ENCODE results near the gene HINT3. TPM values are rescaled to one million over a fixed set of nuclear protein-coding genes. Genes with fewer than 3 reads are reported as not detected.

HINT3 gene
- total RNA-seq, 1 experiment from 2014 or later = 12.7 TPM

- CTCF ChIA-PET = no interaction called here
- TF ChIP-seq ZFX (IDR thresholded peaks at IDR 0.05) = no peak
- TF ChIP-seq FOSL1 (IDR thresholded peaks at IDR 0.05; ENCODE audit: low read depth) = no peak
- no peak for TF ChIP-seq TCF7L2 (IDR thresholded peaks at IDR 0.05; ENCODE audit: borderline replicate concordance, extremely low read depth, insufficient read depth, insufficient read length)
- no peak for TF ChIP-seq SP1 (IDR thresholded peaks at IDR 0.05; ENCODE audit: low read depth)
- RAD21 ChIA-PET (ENCODE audit: low non-redundant PET in 1 of 2, low total read pairs in 2 of 2, uncharacterized antibody in 2 of 2, unreplicated experiment in 2 of 2) = no interaction called here
- POLR2A ChIA-PET = no interaction called here
- Histone ChIP-seq H2AFZ (ENCODE audit: low read depth, low read length, poor library complexity, severe bottlenecking) (no peak overlapping the region), H3K4me1 (ENCODE audit: control insufficient read depth in 1 of 2, insufficient read depth in 2 of 2, low read length in 2 of 2) (peaks cover 7 to 31% of the 10 kb centered on the region in 2 experiments), H4K20me1 (ENCODE audit: insufficient read depth) (no peaks in the 10 kb centered on the region), H3K9me3 (ENCODE audit: control insufficient read depth in 1 of 2, insufficient read depth in 1 of 2, low read depth in 1 of 2, low read length in 2 of 2) (no peaks in the 10 kb centered on the region), H3K27ac (ENCODE audit: low read depth, low read length) (no peak overlapping the region), H3K27me3 (ENCODE audit: insufficient read depth, low read length) (no peaks in the 10 kb centered on the region), H3K4me3 (replicated peaks in 1 of 2; ENCODE audit: low read depth in 1 of 2, low read length in 2 of 2) (no peak overlapping the region), H3K9me2 (ENCODE audit: insufficient read depth) (peaks cover 6% of the 10 kb centered on the region; the same call in 1 of the 2 replicates), H3K79me2 (ENCODE audit: insufficient read depth, low read length) (peaks cover 30% of the 10 kb centered on the region), H3K9ac (ENCODE audit: low read length) (no peak overlapping the region), H3K36me3 (ENCODE audit: control insufficient read depth in 1 of 2, insufficient read depth in 2 of 2, low read length in 2 of 2) (no peaks in the 10 kb centered on the region), H3K4me2 (ENCODE audit: low read length) (no peak overlapping the region)
- ATAC-seq (no peak), DNase-seq (ENCODE audit: low read depth, low spot score) (no peak)
- BruUV-seq (replicated peaks) = no TSS peak
- intact Hi-C loops (cut with micrococcal nuclease) = no loop called here
Measured at GRCh38 chr6:125983246-125983945, 26.8 kb downstream of the HINT3 start.

GRCh38 chr6:125984311-125984710 lies 27.7 kb downstream of the HINT3 start:
- Histone ChIP-seq H3K79me2 (ENCODE audit: insufficient read depth, low read length) (peaks cover 39% of the 10 kb centered on the region), H3K27ac (ENCODE audit: low read depth, low read length) (no peak overlapping the region), H3K4me2 (ENCODE audit: low read length) (no peak overlapping the region), H3K27me3 (ENCODE audit: insufficient read depth, low read length) (no peaks in the 10 kb centered on the region), H2AFZ (ENCODE audit: low read depth, low read length, poor library complexity, severe bottlenecking) (no peak overlapping the region), H3K4me1 (ENCODE audit: control insufficient read depth in 1 of 2, insufficient read depth in 2 of 2, low read length in 2 of 2) (peaks cover 7 to 35% of the 10 kb centered on the region in 2 experiments), H3K9ac (ENCODE audit: low read length) (no peak overlapping the region), H3K9me3 (ENCODE audit: control insufficient read depth in 1 of 2, insufficient read depth in 1 of 2, low read depth in 1 of 2, low read length in 2 of 2) (no peaks in the 10 kb centered on the region), H3K9me2 (ENCODE audit: insufficient read depth) (peaks cover 6% of the 10 kb centered on the region; the same call in 1 of the 2 replicates), H3K4me3 (replicated peaks in 1 of 2; ENCODE audit: low read depth in 1 of 2, low read length in 2 of 2) (no peak overlapping the region), H3K36me3 (ENCODE audit: control insufficient read depth in 1 of 2, insufficient read depth in 2 of 2, low read length in 2 of 2) (no peaks in the 10 kb centered on the region), H4K20me1 (ENCODE audit: insufficient read depth) (no peaks in the 10 kb centered on the region)
- TF ChIP-seq ZBTB33 (IDR thresholded peaks at IDR 0.05; ENCODE audit: extremely low read depth, insufficient replicate concordance, low read length) = no peak
- TF ChIP-seq POLR2A (IDR thresholded peaks at IDR 0.05; ENCODE audit: borderline replicate concordance, extremely low read depth, insufficient read depth, insufficient read length) = no peak
- no peak for TF ChIP-seq SIN3A (IDR thresholded peaks at IDR 0.05; ENCODE audit: low read depth)
- TF ChIP-seq EZH2phosphoT487 (IDR thresholded peaks at IDR 0.05; ENCODE audit: borderline replicate concordance) = no peak
- no peak for TF ChIP-seq ELF1 (IDR thresholded peaks at IDR 0.05; ENCODE audit: borderline replicate concordance, low read depth)
- no peak for TF ChIP-seq CBX3 (IDR thresholded peaks at IDR 0.05; ENCODE audit: low read depth)
- no peak for TF ChIP-seq JUND (IDR thresholded peaks at IDR 0.05)
- TF ChIP-seq REST (IDR thresholded peaks at IDR 0.05; ENCODE audit: low read depth) = no peak
- TF ChIP-seq RAD21 (IDR thresholded peaks at IDR 0.05; ENCODE audit: low read depth) = no peak
- no peak for TF ChIP-seq EGR1 (IDR thresholded peaks at IDR 0.05; ENCODE audit: low read depth)
- no peak for TF ChIP-seq FOSL1 (IDR thresholded peaks at IDR 0.05; ENCODE audit: low read depth)
- TF ChIP-seq POLR2AphosphoS5 (IDR thresholded peaks at IDR 0.05; ENCODE audit: low read depth, low read length) = no peak
- TF ChIP-seq ATF3 (IDR thresholded peaks at IDR 0.05) = no peak
- RAD21 ChIA-PET (ENCODE audit: low non-redundant PET in 1 of 2, low total read pairs in 2 of 2, uncharacterized antibody in 2 of 2, unreplicated experiment in 2 of 2) = no interaction called here
- BruUV-seq (replicated peaks) = no TSS peak
- DNase-seq (ENCODE audit: low read depth, low spot score) (no peak), ATAC-seq (no peak)
- CTCF ChIA-PET = no interaction called here
- intact Hi-C loops (cut with micrococcal nuclease) = no loop called here
- POLR2A ChIA-PET = no interaction called here
